ENCODE data around the gene TTC39C.

- TF ChIP-seq ZNF274 (IDR thresholded peaks at IDR 0.05; ENCODE audit: low read depth, low read length) = no peak
- no peak for TF ChIP-seq YY1 (IDR thresholded peaks at IDR 0.05; ENCODE audit: insufficient read depth, insufficient read length)
- TF ChIP-seq SUZ12 (IDR thresholded peaks at IDR 0.05; ENCODE audit: extremely low read depth, insufficient read depth, insufficient read length) = no peak
Observed at GRCh38 chr18:24142376-24142775, 127.8 kb downstream of the TTC39C start.

Data from NT2/D1 (cell line).